HCT116 (cell line): ENCODE measurements around the gene URAD.

ENCODE experiments used
- CTCF ChIP-seq, 3 experiments: fragments of 200-600 bp in 1 of 3; sonication (generic) in 1 of 3; IDR thresholded peaks in 2 of 3; conservative IDR thresholded peaks in 1 of 3; 2 replicates each; pipeline ENCODE4 v1.5.1; 2012 to 2017; ENCODE audit warnings: low read depth in 2 of 3, low read length in 2 of 3, antibody characterized with exemption in 1 of 3, borderline replicate concordance in 1 of 3, control low read depth in 1 of 3, mild to moderate bottlenecking in 1 of 3, mixed read lengths in 1 of 3, mixed run types in 1 of 3, moderate library complexity in 1 of 3; ENCODE audit not compliant: insufficient read depth in 1 of 3
- FOSL1 ChIP-seq: IDR thresholded peaks from 2 replicates; pipeline ENCODE4 v1.6.1; 2012; ENCODE audit warnings: low read depth
- POLR2A ChIP-seq: IDR thresholded peaks from 2 replicates; pipeline ENCODE4 v1.7.0; 2011; ENCODE audit warnings: borderline replicate concordance; ENCODE audit not compliant: insufficient read depth, insufficient read length; ENCODE audit errors: extremely low read depth
- RAD21 ChIP-seq: IDR thresholded peaks from 2 replicates; pipeline ENCODE4 v1.6.1; 2012; ENCODE audit warnings: low read depth, mild to moderate bottlenecking
- REST ChIP-seq: IDR thresholded peaks from 2 replicates; pipeline ENCODE4 v1.6.1; 2012; ENCODE audit warnings: low read depth
- TF ChIP-seq, protein P1 (sequence below): IDR thresholded peaks from 2 replicates; pipeline ENCODE4 v1.6.1; 2012

- no peak for TF ChIP-seq POLR2A
- TF ChIP-seq CTCF (IDR thresholded peaks at IDR 0.05 in 2 of 3, conservative IDR thresholded peaks at IDR 0.05 in 1 of 3; ENCODE audit: borderline replicate concordance in 1 of 3, insufficient read depth in 1 of 3, low read depth in 2 of 3, low read length in 2 of 3), result no peak
- TF ChIP-seq RAD21, result no peak
- TF ChIP-seq FOSL1, result no peak
- TF ChIP-seq, protein P1, sequence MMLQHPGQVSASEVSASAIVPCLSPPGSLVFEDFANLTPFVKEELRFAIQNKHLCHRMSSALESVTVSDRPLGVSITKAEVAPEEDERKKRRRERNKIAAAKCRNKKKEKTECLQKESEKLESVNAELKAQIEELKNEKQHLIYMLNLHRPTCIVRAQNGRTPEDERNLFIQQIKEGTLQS, result no peak
- no peak for TF ChIP-seq REST
Measured at GRCh38 chr13:28012383-28012782, 23.9 kb upstream of the URAD start.
